Stomach (tissue), 9 donors: ENCODE measurements around the gene CDC16. TPM values are rescaled to one million over a fixed set of nuclear protein-coding genes. Genes with fewer than 3 reads are reported as not detected.
"Not testable (repeated sequence)": the region's sequence is repeated elsewhere in the genome, so short reads cannot be mapped to it uniquely, and the experiment has no call there.

Experiments
- DNase-seq, 2 donors: peaks; one replicate each; pipeline versions ENCODE4 v3.0.0 to v3.0.0-alpha.2; 2013 to 2019
- H3K27ac ChIP-seq, 5 donors: fragments of 200-600 bp in 4 of 5; sonication (generic) in 4 of 5; one replicate each; pipeline ENCODE4 v1.5.1; 2013 to 2019; ENCODE audit warnings: mild to moderate bottlenecking in 1 of 5, moderate library complexity in 1 of 5
- H3K27me3 ChIP-seq, 3 donors: fragments of 200-600 bp; sonication (generic); one replicate each; pipeline ENCODE4 v1.5.1; 2017 to 2019; ENCODE audit warnings: mixed run types in 1 of 3
- H3K36me3 ChIP-seq, 4 donors: fragments of 200-600 bp; sonication (generic); 1 replicate in 3 of 4; 2 replicates in 1 of 4; pipeline ENCODE4 v1.5.1; 2016 to 2019
- H3K4me1 ChIP-seq, 4 donors: fragments of 200-600 bp; sonication (generic); one replicate each; pipeline ENCODE4 v1.5.1; 2016 to 2019
- H3K4me3 ChIP-seq, 4 donors: fragments of 200-600 bp; sonication (generic) in 3 of 4; one replicate each; pipeline ENCODE4 v1.5.1; 2016 to 2019; ENCODE audit warnings: mild to moderate bottlenecking in 1 of 4
- H3K9me3 ChIP-seq, 4 donors: fragments of 200-600 bp; sonication (generic); one replicate each; pipeline ENCODE4 v1.5.1; 2016 to 2019
- CTCF ChIP-seq, 7 experiments: fragments of 450-650 bp in 4 of 7; fragments of 200-600 bp in 3 of 7; sonication (generic) in 3 of 7; IDR thresholded peaks; one replicate each; pipeline ENCODE4 v1.5.1; 2016 to 2019; ENCODE audit warnings: antibody characterized with exemption in 7 of 7, control low read depth in 2 of 7, mild to moderate bottlenecking in 1 of 7
- EP300 ChIP-seq: sonication (generic); formaldehyde crosslinking; IDR thresholded peaks from one replicate; pipeline ENCODE4 v1.6.1; 2017; ENCODE audit warnings: antibody characterized with exemption
- POLR2A ChIP-seq, 4 donors: fragments of 450-650 bp; IDR thresholded peaks; one replicate each; pipeline ENCODE4 v1.6.1; 2016; ENCODE audit warnings: antibody characterized with exemption in 4 of 4, control low read depth in 2 of 4, mild to moderate bottlenecking in 1 of 4, moderate library complexity in 1 of 4
- POLR2AphosphoS5 ChIP-seq, 3 donors: sonication (generic); formaldehyde crosslinking; IDR thresholded peaks; one replicate each; pipeline ENCODE4 v1.6.1; 2016; ENCODE audit warnings: antibody characterized with exemption in 3 of 3
- WGBS, 5 donors: extraction: QIAGEN DNeasy Blood & Tissue Kit in 3 of 5; methylation state at CpG; one replicate each; pipeline versions ENCODE4 v1.1.5 to v1.1.7; 2013 to 2018; 5-methylcytosine and 5-hydroxymethylcytosine counted together
- intact Hi-C: fragments of 100-400 bp; cut with DNase I; formaldehyde crosslinking; loops from one replicate; pipeline ENCODE4 v1.15.1; 2023; ENCODE audit warnings: low total_unique reads
- polyA plus RNA-seq, 3 donors: library from polyadenylated mRNA; stranded (reverse); fragments of 200-250 nt; gene quantifications; one replicate each; pipeline ENCODE4 v1.2.3, GENCODE V29; 2013
- total RNA-seq, 5 donors: library from RNA; depleted of rRNA; stranded (reverse); fragments of >200 nt; gene quantifications; one replicate each; pipeline versions ENCODE4 v1.1.0 to v1.2.3, GENCODE V29; 2014 to 2016
- donor health status: healthy with polysubstance abuse.
- donor health status: Bipolar disorder and iron deficiency.
- donor health status: healthy.

The CDC16 gene
- total and polyA plus RNA-seq, 8 donors: 49.3 to 98.5 (median 67.0) TPM

GRCh38 chr13:114260814-114261213, 26.1 kb downstream of the CDC16 start:
- TF ChIP-seq POLR2A (IDR thresholded peaks at IDR 0.05) (no peak), POLR2AphosphoS5 (IDR thresholded peaks at IDR 0.05) (no peak), CTCF (IDR thresholded peaks at IDR 0.05) (no peak), EP300 (no peak)
- H3K9me3 ChIP-seq: no peaks in the 10 kb centered on the region
- 81 to 95% (median 92%) methylated on average over 3 of the region's 3 CpGs for WGBS, 5 donors
- no peak overlapping the region for H3K27ac ChIP-seq
- H3K4me1 ChIP-seq: peaks cover 0 to 15% (median 9%) of the 10 kb centered on the region in 4 donors
- peaks cover 62 to 100% (median 99%) of the 10 kb centered on the region in 4 donors for H3K36me3 ChIP-seq
- H3K4me3 ChIP-seq: no peak overlapping the region
- intact Hi-C loops: no loop called here
- DNase-seq: no peak
- no peaks in the 10 kb centered on the region for H3K27me3 ChIP-seq

DNA sequence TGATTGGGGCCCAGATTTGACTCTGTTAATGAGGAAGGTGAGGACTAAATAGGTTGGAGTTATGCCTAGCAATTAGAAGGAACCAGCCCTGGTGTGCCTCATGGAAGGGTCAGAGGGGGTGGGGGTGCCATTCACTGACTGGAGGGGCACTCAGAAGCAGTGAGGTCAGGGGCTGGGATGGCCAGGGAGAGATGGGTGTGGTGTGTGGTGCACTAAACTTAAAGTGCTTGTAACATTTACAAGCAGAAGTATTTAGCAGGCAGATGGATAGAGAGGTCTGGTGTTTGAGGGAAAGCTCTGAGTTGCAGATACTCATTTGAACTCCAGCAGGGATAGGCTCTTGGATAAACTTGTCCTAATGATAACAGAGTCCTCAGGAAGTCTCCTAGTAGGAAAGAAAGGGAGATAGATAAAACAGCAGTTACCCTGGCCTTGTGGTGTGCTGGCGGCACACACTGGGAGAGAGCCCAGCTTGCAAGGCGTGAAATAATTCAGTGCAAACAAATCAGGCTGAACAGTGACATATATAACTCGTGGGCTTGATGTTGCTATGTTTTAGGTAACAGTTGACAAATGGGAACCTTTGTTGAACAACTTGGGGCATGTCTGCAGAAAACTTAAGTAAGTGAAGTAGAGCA, 26.8 kb downstream of the CDC16 start:
- intact Hi-C loops: no loop called here
- Histone ChIP-seq H3K27me3 (no peaks in the 10 kb centered on the region), H3K27ac (no peak overlapping the region), H3K9me3 (no peaks in the 10 kb centered on the region), H3K4me3 (no peak overlapping the region), H3K36me3 (peaks cover 64 to 100% (median 99%) of the 10 kb centered on the region in 4 donors), H3K4me1 (peaks cover 0 to 15% (median 9%) of the 10 kb centered on the region in 4 donors)
- TF ChIP-seq POLR2AphosphoS5 (IDR thresholded peaks at IDR 0.05) (no peak), POLR2A (IDR thresholded peaks at IDR 0.05) (no peak), EP300 (no peak), CTCF (IDR thresholded peaks at IDR 0.05) (no peak)
- DNase-seq: peak in 1 of 2 donors; percentile 49
- 31 to 58% (median 53%) methylated on average over 3 of the region's 3 CpGs for WGBS, 5 donors

- H3K9me3 ChIP-seq: no peaks in the 10 kb centered on the region
- intact Hi-C loops: no loop called here
- no peaks in the 10 kb centered on the region for H3K27me3 ChIP-seq
- peak in 1 of 2 donors; percentile 13 for DNase-seq
- peaks cover 81 to 100% (median 99%) of the 10 kb centered on the region in 4 donors for H3K36me3 ChIP-seq
- no peak overlapping the region for H3K27ac ChIP-seq
- peaks cover 0 to 9% (median 0%) of the 10 kb centered on the region in 4 donors for H3K4me1 ChIP-seq
- WGBS, 5 donors: 59 to 74% (median 73%) methylated on average over 5 of the region's 5 CpGs
- no peak overlapping the region for H3K4me3 ChIP-seq
- TF ChIP-seq POLR2AphosphoS5 (IDR thresholded peaks at IDR 0.05): no peak
- TF ChIP-seq EP300: no peak
- TF ChIP-seq POLR2A (IDR thresholded peaks at IDR 0.05): no peak
- no peak for TF ChIP-seq CTCF (IDR thresholded peaks at IDR 0.05)
Observed at GRCh38 chr13:114263578-114263977, 28.9 kb downstream of the CDC16 start.

DNA sequence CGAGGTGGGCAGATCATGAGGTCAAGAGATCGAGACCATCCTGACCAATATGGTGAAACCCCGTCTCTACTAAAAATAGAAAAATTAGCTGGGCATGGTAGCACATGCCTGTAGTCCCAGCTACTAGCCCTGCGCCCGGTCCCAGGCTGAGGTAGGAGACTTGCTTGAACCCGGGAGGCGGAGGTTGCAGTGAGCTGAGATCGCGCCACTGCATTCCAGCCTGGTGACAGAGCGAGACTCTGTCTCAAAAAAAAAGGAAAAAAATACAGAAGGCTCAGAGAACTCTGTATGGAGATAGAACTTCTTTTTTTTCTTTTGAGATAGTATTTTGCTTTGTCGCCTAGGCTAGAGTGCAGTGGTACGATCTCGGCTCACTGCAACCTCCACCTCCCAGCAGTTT, 29.6 kb downstream of the CDC16 start:
- 95 to 98% (median 96%) methylated on average over 13 of the region's 13 CpGs for WGBS, 5 donors
- H3K9me3 ChIP-seq, H3K27ac ChIP-seq, intact Hi-C loops, H3K27me3 ChIP-seq, DNase-seq, H3K4me1 ChIP-seq, H3K4me3 ChIP-seq: not testable (repeated sequence)
- H3K36me3 ChIP-seq: peaks cover 79 to 100% (median 99%) of the 10 kb centered on the region in 4 donors

GRCh38 chr13:114264886-114265611, 30.4 kb downstream of the CDC16 start:
- no peaks in the 10 kb centered on the region for H3K27me3 ChIP-seq
- no peak overlapping the region for H3K4me3 ChIP-seq
- H3K9me3 ChIP-seq: no peaks in the 10 kb centered on the region
- DNase-seq: no peak
- H3K4me1 ChIP-seq: no peaks in the 10 kb centered on the region
- no peak overlapping the region for H3K27ac ChIP-seq
- TF ChIP-seq EP300: no peak
- TF ChIP-seq POLR2A (IDR thresholded peaks at IDR 0.05): no peak
- no peak for TF ChIP-seq CTCF (IDR thresholded peaks at IDR 0.05)
- no peak for TF ChIP-seq POLR2AphosphoS5 (IDR thresholded peaks at IDR 0.05)
- intact Hi-C loops: no loop called here
- WGBS, 5 donors: 92 to 95% (median 93%) methylated on average over 8 of the region's 8 CpGs
- H3K36me3 ChIP-seq: peaks cover 81 to 100% (median 99%) of the 10 kb centered on the region in 4 donors
